Testis (tissue), 3 donors: Measurements from ENCODE around the gene NLRP6. TPM values are rescaled to one million over a fixed set of nuclear protein-coding genes. Genes with fewer than 3 reads are reported as not detected.
"Not testable (repeated sequence)": the region's sequence is repeated elsewhere in the genome, so short reads cannot be mapped to it uniquely, and the experiment has no call there.

ENCODE experiments used
- DNase-seq: peaks from one replicate; pipeline ENCODE4 v3.0.0-alpha.2; 2019
- H3K27ac ChIP-seq, 2 donors: fragments of 200-600 bp; sonication (generic); one replicate each; pipeline ENCODE4 v1.5.1; 2019
- H3K27me3 ChIP-seq: fragments of 200-600 bp; sonication (generic); one replicate; pipeline ENCODE4 v1.5.1; 2019
- H3K36me3 ChIP-seq: fragments of 200-600 bp; sonication (generic); one replicate; pipeline ENCODE4 v1.5.1; 2017; ENCODE audit warnings: low read depth; ENCODE audit errors: missing control alignments
- H3K4me1 ChIP-seq: fragments of 200-600 bp; sonication (generic); one replicate; pipeline ENCODE4 v1.5.1; 2019
- H3K4me3 ChIP-seq, 2 donors: fragments of 200-600 bp; sonication (generic); one replicate each; pipeline ENCODE4 v1.5.1; 2017 to 2019
- H3K9me3 ChIP-seq: fragments of 200-600 bp; sonication (generic); one replicate; pipeline ENCODE4 v1.5.1; 2017
- CTCF ChIP-seq, 3 experiments: fragments of 450-650 bp in 2 of 3; fragments of 200-600 bp in 1 of 3; sonication (generic) in 1 of 3; IDR thresholded peaks; one replicate each; pipeline ENCODE4 v1.5.1; 2016 to 2019; ENCODE audit warnings: antibody characterized with exemption in 3 of 3, mild to moderate bottlenecking in 2 of 3, moderate library complexity in 1 of 3
- POLR2A ChIP-seq: fragments of 450-650 bp; IDR thresholded peaks from one replicate; pipeline ENCODE4 v1.6.1; 2017; ENCODE audit warnings: antibody characterized with exemption, mild to moderate bottlenecking, moderate library complexity
- WGBS, 2 donors: methylation state at CpG; one replicate each; pipeline ENCODE4 v1.1.5; 2018; 5-methylcytosine and 5-hydroxymethylcytosine counted together
- intact Hi-C: fragments of 100-400 bp; cut with DNase I; formaldehyde crosslinking; loops from one replicate; pipeline ENCODE4 v1.15.1; 2023; ENCODE audit warnings: low total_unique reads
- polyA plus RNA-seq: library from polyadenylated mRNA; stranded (reverse); fragments of 350-450 nt; fragmentation: Illumina TruSeq; extraction: RNeasy Lipid Tissue Mini Kit (QIAGEN cat#74804); gene quantifications from one replicate; pipeline ENCODE4 v1.2.3, GENCODE V29; 2014; ENCODE audit warnings: low read depth, low replicate concordance; ENCODE audit not compliant: insufficient read depth
- total RNA-seq, 2 donors: library from RNA; depleted of rRNA; stranded (reverse); fragments of >200 nt; gene quantifications; one replicate each; pipeline ENCODE4 v1.2.3, GENCODE V29; 2016

Gene NLRP6
- total and polyA plus RNA-seq, 3 donors from 2014 or later: 0.26 to 2.4 (median 0.31) TPM

DNA sequence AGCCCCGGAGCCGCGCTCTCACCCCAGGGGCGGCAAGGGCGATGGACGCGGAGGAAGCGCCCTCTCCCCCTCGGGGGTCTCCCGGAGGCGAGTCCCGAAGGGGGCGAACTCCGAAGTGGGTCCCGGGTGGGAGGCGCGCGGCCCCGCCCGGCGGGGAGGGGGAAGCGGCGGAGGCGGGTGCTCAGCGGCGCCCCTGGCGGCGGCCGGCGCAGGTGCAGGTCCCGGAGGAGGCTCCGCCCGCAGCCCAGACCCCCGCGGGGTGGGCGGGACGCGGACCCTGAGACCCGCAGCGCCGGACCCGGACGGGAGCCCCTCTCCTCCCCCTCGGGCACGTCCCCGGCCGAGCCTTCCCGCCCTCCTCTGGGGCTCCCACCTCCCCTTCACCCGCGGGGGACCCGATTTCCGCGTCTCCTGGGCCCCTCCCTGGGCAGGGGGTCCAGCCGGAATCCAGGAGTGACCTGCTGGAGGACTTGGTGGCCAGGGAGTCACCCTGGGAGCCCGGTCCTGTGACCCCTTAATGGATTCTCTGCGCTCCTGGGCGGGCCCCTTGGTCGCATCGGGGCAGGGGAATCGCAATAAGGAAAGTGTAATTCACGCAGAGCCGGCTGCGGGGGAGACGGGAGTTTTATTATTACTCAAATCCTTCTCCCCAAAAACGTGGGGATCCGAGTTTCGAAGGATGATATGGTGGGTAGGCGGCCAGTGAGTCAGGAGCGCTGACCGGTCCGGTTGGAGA is 33.0 kb downstream of the NLRP6 start:
- intact Hi-C loops, H3K36me3 ChIP-seq, H3K9me3 ChIP-seq, H3K27me3 ChIP-seq, H3K4me3 ChIP-seq, DNase-seq: not testable (repeated sequence)
- WGBS, 2 donors: 16% methylated on average over 7 of the region's 71 CpGs; no CpG with 5 or more reads in 1 of the 2 donors
- Histone ChIP-seq H3K27ac (peak overlapping the region in 1 of 2 donors; percentile 92), H3K4me1 (peaks cover 28% of the 10 kb centered on the region)

DNA sequence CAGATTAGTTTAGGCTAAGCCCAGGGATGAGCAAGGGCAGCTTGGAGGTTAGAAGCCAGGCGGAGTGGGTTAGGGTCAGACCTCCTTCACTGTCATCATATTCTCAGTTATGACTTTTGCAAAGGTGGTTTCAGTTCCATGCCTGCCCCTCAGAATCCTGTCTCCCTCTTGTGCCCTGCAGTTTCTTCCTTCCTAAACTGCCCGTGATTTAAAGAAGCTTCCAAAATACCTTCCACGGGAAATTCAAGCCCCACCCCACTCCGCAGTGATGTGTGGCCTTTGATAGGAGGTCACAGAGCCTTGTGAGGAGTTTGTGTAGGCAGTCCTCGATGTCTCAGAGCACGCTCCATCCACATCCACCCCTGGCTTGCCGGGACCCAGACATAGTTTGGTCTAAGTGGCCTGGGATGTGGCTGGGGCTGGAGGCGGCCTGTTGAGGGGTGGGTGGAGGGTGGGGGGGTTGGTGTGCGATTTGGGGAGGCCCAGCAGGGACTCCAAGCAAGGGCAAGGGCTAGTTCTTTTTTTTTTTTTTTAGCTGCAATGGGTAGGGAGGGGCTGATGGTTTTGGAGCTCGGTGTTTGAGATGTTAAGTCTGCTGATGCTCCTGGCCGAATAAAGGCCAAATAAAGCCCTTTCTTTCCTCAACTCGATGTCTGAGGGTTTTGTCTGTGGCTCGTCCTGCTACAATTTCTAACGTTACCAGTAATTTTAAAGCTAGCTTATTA is 34.0 kb downstream of the NLRP6 start:
- no peak for DNase-seq
- H3K27ac ChIP-seq: peak overlapping the region; percentile 60 to 92
- peaks cover 30% of the 10 kb centered on the region for H3K4me1 ChIP-seq
- H3K27me3 ChIP-seq: no peaks in the 10 kb centered on the region
- no peaks in the 10 kb centered on the region for H3K9me3 ChIP-seq
- 59 to 60% methylated on average over 13 to 14 of the region's 14 CpGs for WGBS, 2 donors
- intact Hi-C loops: no loop called here
- H3K4me3 ChIP-seq: no peak overlapping the region
- TF ChIP-seq POLR2A (no peak), CTCF (IDR thresholded peaks at IDR 0.05) (no peak)
- no peaks in the 10 kb centered on the region for H3K36me3 ChIP-seq

DNA sequence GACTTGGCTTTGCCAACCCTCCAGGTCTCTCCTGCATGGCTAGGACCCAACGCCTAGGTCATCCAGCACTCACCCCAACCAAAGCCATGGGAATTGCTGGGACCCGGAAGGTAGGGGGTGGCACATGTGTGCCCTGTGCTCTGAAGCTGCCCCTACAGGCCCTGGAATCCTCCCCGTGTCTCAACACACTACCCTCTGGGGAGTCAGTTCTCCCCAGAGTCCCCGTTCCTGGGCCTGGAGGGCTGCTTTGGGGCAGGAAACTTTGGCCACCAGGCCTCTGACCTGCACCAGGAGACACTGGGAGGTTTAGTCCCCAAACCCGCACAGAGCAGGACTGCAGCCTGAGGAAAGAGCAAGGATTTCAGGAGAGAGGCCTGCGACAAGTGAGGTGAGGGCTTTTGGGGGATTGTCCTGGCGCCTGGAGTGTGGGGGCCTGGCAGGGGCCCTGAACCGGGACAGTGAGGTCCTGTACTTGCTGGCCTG is 35.1 kb downstream of the NLRP6 start:
- Histone ChIP-seq H3K27me3 (no peaks in the 10 kb centered on the region), H3K27ac (peak overlapping the region; percentile 75 to 92), H3K9me3 (no peaks in the 10 kb centered on the region), H3K36me3 (no peaks in the 10 kb centered on the region), H3K4me1 (peaks cover 27% of the 10 kb centered on the region), H3K4me3 (no peak overlapping the region)
- DNase-seq: no peak
- 61 to 82% methylated on average over 2 to 8 of the region's 8 CpGs for WGBS, 2 donors
- no peak for TF ChIP-seq CTCF (IDR thresholded peaks at IDR 0.05)
- TF ChIP-seq POLR2A: no peak
- intact Hi-C loops: no loop called here

DNA sequence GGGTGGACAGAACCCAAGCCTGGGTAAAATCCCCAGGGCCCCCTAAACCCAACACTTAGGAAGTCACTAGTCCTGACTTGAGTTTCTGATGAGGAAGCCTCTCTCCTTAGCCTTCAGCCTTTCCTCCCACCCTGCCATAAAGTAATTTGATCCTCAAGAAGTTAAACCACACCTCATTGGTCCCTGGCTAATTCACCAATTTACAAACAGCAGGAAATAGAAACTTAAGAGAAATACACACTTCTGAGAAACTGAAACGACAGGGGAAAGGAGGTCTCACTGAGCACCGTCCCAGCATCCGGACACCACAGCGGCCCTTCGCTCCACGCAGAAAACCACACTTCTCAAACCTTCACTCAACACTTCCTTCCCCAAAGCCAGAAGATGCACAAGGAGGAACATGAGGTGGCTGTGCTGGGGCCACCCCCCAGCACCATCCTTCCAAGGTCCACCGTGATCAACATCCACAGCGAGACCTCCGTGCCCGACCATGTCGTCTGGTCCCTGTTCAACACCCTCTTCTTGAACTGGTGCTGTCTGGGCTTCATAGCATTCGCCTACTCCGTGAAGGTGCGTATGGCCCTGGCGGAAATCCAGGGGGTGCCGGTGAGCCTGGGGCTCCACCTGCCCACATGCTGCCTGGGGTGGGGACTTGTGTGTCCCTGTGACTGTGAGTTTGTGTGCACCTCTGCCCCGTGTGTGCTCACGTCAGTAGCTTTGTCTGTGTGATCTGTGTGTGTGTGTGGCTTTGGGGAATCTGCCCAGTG is 35.8 kb downstream of the NLRP6 start, which contains the start of gene IFITM1:
Gene IFITM1 (plus strand): TSS at position 254 of the 767 bp plus-strand sequence. CDS start 131 bp downstream, at position 385.
- Histone ChIP-seq H3K4me3 (peak within 1 kb of the TSS; percentile 62 to 71), H3K27me3 (no peaks in the 10 kb centered on the region), H3K4me1 (peaks cover 27% of the 10 kb centered on the region), H3K36me3 (no peaks in the 10 kb centered on the region), H3K27ac (peak within 1 kb of the TSS; percentile 75 to 92), H3K9me3 (no peaks in the 10 kb centered on the region)
- 14 to 36% methylated on average over 16 to 18 of the region's 18 CpGs for WGBS, 2 donors
- DNase-seq: peak; percentile 63
- intact Hi-C loops: no loop called here
- TF ChIP-seq CTCF (IDR thresholded peaks at IDR 0.05) (no peak), POLR2A (peak; percentile 50)

- whole genome bisulfite sequencing, 2 donors: 41% methylated on average over 6 of the region's 6 CpGs; no CpG with 5 or more reads in 1 of the 2 donors
- DNase-seq, H3K27me3 ChIP-seq, H3K9me3 ChIP-seq, H3K36me3 ChIP-seq, intact Hi-C loops: not testable (repeated sequence)
- peak overlapping the region; percentile 62 to 71 for H3K4me3 ChIP-seq
- peak overlapping the region; percentile 75 to 92 for H3K27ac ChIP-seq
- H3K4me1 ChIP-seq: peaks cover 21% of the 10 kb centered on the region
These were observed 36.3 kb downstream of the NLRP6 start for GRCh38 chr11:314554-314875.
